Neuronal stem cell (in vitro differentiated cells): ENCODE measurements around the gene INAVA.
"Not testable (repeated sequence)": the region's sequence is repeated elsewhere in the genome, so short reads cannot be mapped to it uniquely, and the experiment has no call there.

Experiments
- DNase-seq: peaks from one replicate; pipeline ENCODE4 v3.0.0-alpha.2; 2013; ENCODE audit warnings: low spot score
- H2AFZ ChIP-seq: one replicate; pipeline ENCODE4 v1.6.1; 2013; ENCODE audit warnings: mild to moderate bottlenecking, low read length, inconsistent platforms
- H2AK5ac ChIP-seq: 2 replicates; pipeline ENCODE4 v1.6.1; 2013; ENCODE audit warnings: low read depth, mild to moderate bottlenecking, inconsistent platforms, low read length, moderate library complexity, mixed read lengths
- H2BK120ac ChIP-seq: 2 replicates; pipeline ENCODE4 v1.6.1; 2013; ENCODE audit warnings: low read depth, mild to moderate bottlenecking, inconsistent platforms, low read length, moderate library complexity, mixed read lengths
- H2BK12ac ChIP-seq: one replicate; pipeline ENCODE4 v1.6.1; 2013; ENCODE audit warnings: low read length, inconsistent platforms
- H2BK15ac ChIP-seq: 2 replicates; pipeline ENCODE4 v1.6.1; 2013; ENCODE audit warnings: mild to moderate bottlenecking, low read length, inconsistent platforms, mixed read lengths
- H2BK5ac ChIP-seq: one replicate; pipeline ENCODE4 v1.6.1; 2013; ENCODE audit warnings: inconsistent platforms, mild to moderate bottlenecking, low read length, moderate library complexity
- H3K14ac ChIP-seq: one replicate; pipeline ENCODE4 v1.6.1; 2013; ENCODE audit warnings: low read length, inconsistent platforms
- H3K18ac ChIP-seq: 2 replicates; pipeline ENCODE4 v1.6.1; 2013; ENCODE audit warnings: low read length, inconsistent platforms
- H3K23ac ChIP-seq: 2 replicates; pipeline ENCODE4 v1.6.1; 2013; ENCODE audit warnings: low read depth, mild to moderate bottlenecking, mixed read lengths, low read length, inconsistent platforms; ENCODE audit not compliant: poor library complexity
- H3K27ac ChIP-seq: replicated peaks from 3 replicates; pipeline ENCODE4 v1.5.1; 2013; ENCODE audit warnings: low read length, inconsistent platforms
- H3K27me3 ChIP-seq, 3 experiments: 2 replicates each; pipeline ENCODE4 v1.6.1; 2013; ENCODE audit warnings: low read length in 3 of 3, mild to moderate bottlenecking in 2 of 3, inconsistent platforms in 1 of 3, low read depth in 1 of 3, mixed read lengths in 1 of 3, moderate library complexity in 1 of 3; ENCODE audit not compliant: control insufficient read depth in 3 of 3, insufficient read depth in 3 of 3
- H3K36me3 ChIP-seq, 2 donors: replicated peaks in 1 of 2; 2 replicates each; pipeline ENCODE4 v1.6.1; 2013; ENCODE audit warnings: low read length in 2 of 2; ENCODE audit not compliant: control insufficient read depth in 2 of 2, insufficient read depth in 2 of 2
- H3K4ac ChIP-seq: 2 replicates; pipeline ENCODE4 v1.6.1; 2013; ENCODE audit warnings: inconsistent platforms, mild to moderate bottlenecking, low read length, moderate library complexity
- H3K4me1 ChIP-seq, 2 donors: 1 replicate in 1 of 2; 2 replicates in 1 of 2; pipeline ENCODE4 v1.6.1; 2013; ENCODE audit warnings: low read length in 2 of 2, low read depth in 1 of 2; ENCODE audit not compliant: control insufficient read depth in 2 of 2, insufficient read depth in 1 of 2
- H3K4me2 ChIP-seq: one replicate; pipeline ENCODE4 v1.6.1; 2013; ENCODE audit warnings: mild to moderate bottlenecking, low read length, inconsistent platforms; ENCODE audit not compliant: insufficient read depth, poor library complexity, severe bottlenecking
- H3K4me3 ChIP-seq, 2 donors: 2 replicates each; pipeline ENCODE4 v1.5.1; 2013; ENCODE audit warnings: low read length in 2 of 2, mild to moderate bottlenecking in 2 of 2, inconsistent platforms in 1 of 2, moderate library complexity in 1 of 2
- H3K79me1 ChIP-seq: one replicate; pipeline ENCODE4 v1.6.1; 2013; ENCODE audit warnings: low read depth, mild to moderate bottlenecking, inconsistent platforms, low read length, moderate library complexity
- H3K9ac ChIP-seq: one replicate; pipeline ENCODE4 v1.6.1; 2013; ENCODE audit warnings: mild to moderate bottlenecking, low read depth, low read length, inconsistent platforms; ENCODE audit not compliant: poor library complexity
- H3K9me3 ChIP-seq, 2 donors: replicated peaks in 1 of 2; 2 replicates each; pipeline versions ENCODE3 to v1.6.1; 2013; ENCODE audit warnings: low read length in 2 of 2, mild to moderate bottlenecking in 2 of 2, inconsistent platforms in 1 of 2, low read depth in 1 of 2, mixed read lengths in 1 of 2, moderate library complexity in 1 of 2; ENCODE audit not compliant: control insufficient read depth in 2 of 2, insufficient read depth in 1 of 2
- H4K8ac ChIP-seq: one replicate; pipeline ENCODE4 v1.6.1; 2013; ENCODE audit warnings: low read depth, mild to moderate bottlenecking, inconsistent platforms, low read length, moderate library complexity
- H4K91ac ChIP-seq: one replicate; pipeline ENCODE4 v1.6.1; 2013; ENCODE audit warnings: low read length, low read depth, mild to moderate bottlenecking, inconsistent platforms; ENCODE audit not compliant: poor library complexity
- WGBS, 2 donors: extraction: QIAGEN DNeasy Blood & Tissue Kit; methylation state at CpG; one replicate each; pipeline ENCODE4 v1.1.7; 2013; ENCODE audit warnings: missing lambda C conversion rate in 2 of 2, mixed read lengths in 1 of 2; ENCODE audit not compliant: insufficient read length in 2 of 2, insufficient replicate concordance in 1 of 2; ENCODE audit errors: extremely low coverage in 2 of 2; 5-methylcytosine and 5-hydroxymethylcytosine counted together

Gene INAVA

GRCh38 chr1:200923601-200924000 lies 28.9 kb downstream of the INAVA start:
- Histone ChIP-seq H2BK15ac (no peak overlapping the region), H3K4me1 (peaks cover 0 to 12% of the 10 kb centered on the region in 2 donors), H2AFZ (no peak overlapping the region), H3K9me3 (no peaks in the 10 kb centered on the region), H2BK12ac (no peak overlapping the region), H3K9ac (no peak overlapping the region), H3K4me3 (no peak overlapping the region), H3K18ac (no peak overlapping the region), H3K27me3 (peaks cover 0 to 13% (median 0%) of the 10 kb centered on the region in 3 experiments), H3K27ac (no peak overlapping the region), H2BK5ac (no peak overlapping the region), H4K91ac (no peak overlapping the region), H2AK5ac (no peak overlapping the region), H3K23ac (no peak overlapping the region), H3K4me2 (no peak overlapping the region), H3K36me3 (no peaks in the 10 kb centered on the region), H3K14ac (no peak overlapping the region), H2BK120ac (no peak overlapping the region), H3K4ac (no peak overlapping the region), H3K79me1 (no peaks in the 10 kb centered on the region), H4K8ac (no peak overlapping the region)
- no CpG with 5 or more reads among the region's 1 CpG for WGBS, 2 donors
- no peak for DNase-seq

GRCh38 chr1:200925831-200926230 lies 31.1 kb downstream of the INAVA start:
- Histone ChIP-seq H3K23ac (no peak overlapping the region), H3K36me3 (no peaks in the 10 kb centered on the region), H2BK120ac (no peak overlapping the region), H3K4ac (no peak overlapping the region), H3K9ac (no peak overlapping the region), H3K18ac (no peak overlapping the region), H3K4me3 (no peak overlapping the region), H4K8ac (no peak overlapping the region), H2AFZ (no peak overlapping the region), H3K4me1 (peaks cover 0 to 12% of the 10 kb centered on the region in 2 donors), H4K91ac (no peak overlapping the region), H3K27me3 (peaks cover 0 to 14% (median 0%) of the 10 kb centered on the region in 3 experiments), H3K9me3 (no peaks in the 10 kb centered on the region), H3K14ac (no peak overlapping the region), H3K4me2 (no peak overlapping the region), H3K27ac (no peak overlapping the region), H2BK15ac (no peak overlapping the region), H3K79me1 (no peaks in the 10 kb centered on the region), H2BK12ac (no peak overlapping the region), H2AK5ac (no peak overlapping the region), H2BK5ac (no peak overlapping the region)
- WGBS, 2 donors, result no CpG with 5 or more reads among the region's 4 CpGs
- no peak for DNase-seq

GRCh38 chr1:200929530-200930278 lies 35.0 kb downstream of the INAVA start:
- H3K18ac ChIP-seq, result no peak overlapping the region
- H2BK15ac ChIP-seq, result no peak overlapping the region
- no peak for DNase-seq
- no peak overlapping the region for H3K4me3 ChIP-seq
- H2BK12ac ChIP-seq, result no peak overlapping the region
- H3K36me3 ChIP-seq, result no peaks in the 10 kb centered on the region
- H2AK5ac ChIP-seq, result no peak overlapping the region
- no peak overlapping the region for H2BK120ac ChIP-seq
- H3K27ac ChIP-seq, result no peak overlapping the region
- peaks cover 0 to 9% (median 0%) of the 10 kb centered on the region in 3 experiments for H3K27me3 ChIP-seq
- H3K9me3 ChIP-seq, result no peaks in the 10 kb centered on the region
- peaks cover 0 to 2% of the 10 kb centered on the region in 2 donors for H3K4me1 ChIP-seq
- H3K9ac ChIP-seq, result no peak overlapping the region
- H3K14ac ChIP-seq, result no peak overlapping the region
- H3K4ac ChIP-seq, result no peak overlapping the region
- no CpG with 5 or more reads among the region's 4 CpGs for WGBS, 2 donors
- H3K4me2 ChIP-seq, result no peak overlapping the region
- H4K91ac ChIP-seq, result no peak overlapping the region
- H4K8ac ChIP-seq, result no peak overlapping the region
- H2AFZ ChIP-seq, result no peak overlapping the region
- no peaks in the 10 kb centered on the region for H3K79me1 ChIP-seq
- H2BK5ac ChIP-seq, result no peak overlapping the region
- no peak overlapping the region for H3K23ac ChIP-seq

GRCh38 chr1:200930285-200930684 lies 35.6 kb downstream of the INAVA start:
- H4K91ac ChIP-seq, H3K4me3 ChIP-seq, H3K4me1 ChIP-seq, H3K4ac ChIP-seq, DNase-seq, H3K18ac ChIP-seq, H3K79me1 ChIP-seq, H2AK5ac ChIP-seq, H2BK5ac ChIP-seq, H2BK120ac ChIP-seq, H3K23ac ChIP-seq, H2BK15ac ChIP-seq, H4K8ac ChIP-seq, H2AFZ ChIP-seq, H3K4me2 ChIP-seq, H3K9ac ChIP-seq, H3K14ac ChIP-seq, H3K27me3 ChIP-seq, H3K36me3 ChIP-seq, H3K27ac ChIP-seq, H2BK12ac ChIP-seq, H3K9me3 ChIP-seq: not testable (repeated sequence)
- WGBS, 2 donors, result no CpG with 5 or more reads among the region's 8 CpGs
